PFSK-1 (cell line): Measurements from ENCODE around the gene COL6A5.

ENCODE experiments used
- FOXP2 ChIP-seq: optimal IDR thresholded peaks from 2 replicates; pipeline ENCODE3; 2011; ENCODE audit warnings: borderline replicate concordance, control low read depth, inconsistent platforms; ENCODE audit not compliant: insufficient read depth; ENCODE audit errors: extremely low read length, extremely low read depth
- POLR2AphosphoS5 ChIP-seq: IDR thresholded peaks from 2 replicates; pipeline ENCODE4 v1.6.1; 2012; ENCODE audit warnings: low read depth, mild to moderate bottlenecking, control low read depth, low read length, moderate library complexity
- SIN3A ChIP-seq: IDR thresholded peaks from 2 replicates; pipeline ENCODE4 v1.6.1; 2012; ENCODE audit warnings: mild to moderate bottlenecking, low read length, moderate library complexity, borderline replicate concordance; ENCODE audit not compliant: insufficient read depth
- TAF1 ChIP-seq: IDR thresholded peaks from 2 replicates; pipeline ENCODE4 v1.6.1; 2012; ENCODE audit warnings: low read length, control low read depth, borderline replicate concordance; ENCODE audit not compliant: insufficient read depth
- TF ChIP-seq, protein P1 (sequence below), 2 experiments: IDR thresholded peaks; 2 replicates each; pipeline versions ENCODE4 v1.6.1 to v1.8.0; 2011 to 2012; ENCODE audit warnings: low read depth in 2 of 2, low read length in 2 of 2, control low read depth in 1 of 2, inconsistent platforms in 1 of 2, mild to moderate bottlenecking in 1 of 2, moderate library complexity in 1 of 2; ENCODE audit not compliant: insufficient read depth in 1 of 2

The COL6A5 gene

DNA sequence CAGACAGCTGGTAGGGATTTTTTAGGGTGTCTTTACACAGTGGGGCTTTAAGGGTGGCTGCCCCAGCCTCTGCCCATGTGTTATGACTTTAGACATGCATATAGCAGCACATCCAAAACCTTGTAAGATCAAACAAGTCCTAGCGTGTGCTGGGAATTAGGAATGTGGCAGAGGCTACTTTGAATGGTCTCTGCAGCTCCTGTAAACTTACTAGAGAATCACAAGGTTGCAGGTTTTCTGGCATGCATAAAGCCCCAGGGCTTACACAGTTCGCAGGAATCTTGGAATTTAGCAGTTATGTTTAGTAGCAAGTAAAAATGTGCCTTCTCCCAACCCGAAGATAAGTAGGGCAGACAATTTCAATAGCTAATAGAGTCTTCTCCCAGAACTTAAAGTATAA lies 124.7 kb downstream of the COL6A5 start:
- no peak for TF ChIP-seq POLR2AphosphoS5
- no peak for TF ChIP-seq TAF1
- no peak for TF ChIP-seq SIN3A
- TF ChIP-seq, protein P1, sequence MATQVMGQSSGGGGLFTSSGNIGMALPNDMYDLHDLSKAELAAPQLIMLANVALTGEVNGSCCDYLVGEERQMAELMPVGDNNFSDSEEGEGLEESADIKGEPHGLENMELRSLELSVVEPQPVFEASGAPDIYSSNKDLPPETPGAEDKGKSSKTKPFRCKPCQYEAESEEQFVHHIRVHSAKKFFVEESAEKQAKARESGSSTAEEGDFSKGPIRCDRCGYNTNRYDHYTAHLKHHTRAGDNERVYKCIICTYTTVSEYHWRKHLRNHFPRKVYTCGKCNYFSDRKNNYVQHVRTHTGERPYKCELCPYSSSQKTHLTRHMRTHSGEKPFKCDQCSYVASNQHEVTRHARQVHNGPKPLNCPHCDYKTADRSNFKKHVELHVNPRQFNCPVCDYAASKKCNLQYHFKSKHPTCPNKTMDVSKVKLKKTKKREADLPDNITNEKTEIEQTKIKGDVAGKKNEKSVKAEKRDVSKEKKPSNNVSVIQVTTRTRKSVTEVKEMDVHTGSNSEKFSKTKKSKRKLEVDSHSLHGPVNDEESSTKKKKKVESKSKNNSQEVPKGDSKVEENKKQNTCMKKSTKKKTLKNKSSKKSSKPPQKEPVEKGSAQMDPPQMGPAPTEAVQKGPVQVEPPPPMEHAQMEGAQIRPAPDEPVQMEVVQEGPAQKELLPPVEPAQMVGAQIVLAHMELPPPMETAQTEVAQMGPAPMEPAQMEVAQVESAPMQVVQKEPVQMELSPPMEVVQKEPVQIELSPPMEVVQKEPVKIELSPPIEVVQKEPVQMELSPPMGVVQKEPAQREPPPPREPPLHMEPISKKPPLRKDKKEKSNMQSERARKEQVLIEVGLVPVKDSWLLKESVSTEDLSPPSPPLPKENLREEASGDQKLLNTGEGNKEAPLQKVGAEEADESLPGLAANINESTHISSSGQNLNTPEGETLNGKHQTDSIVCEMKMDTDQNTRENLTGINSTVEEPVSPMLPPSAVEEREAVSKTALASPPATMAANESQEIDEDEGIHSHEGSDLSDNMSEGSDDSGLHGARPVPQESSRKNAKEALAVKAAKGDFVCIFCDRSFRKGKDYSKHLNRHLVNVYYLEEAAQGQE (IDR thresholded peaks at IDR 0.05; ENCODE audit: insufficient read depth in 1 of 2, low read depth in 2 of 2, low read length in 2 of 2), result no peak
- TF ChIP-seq FOXP2, result no peak

DNA sequence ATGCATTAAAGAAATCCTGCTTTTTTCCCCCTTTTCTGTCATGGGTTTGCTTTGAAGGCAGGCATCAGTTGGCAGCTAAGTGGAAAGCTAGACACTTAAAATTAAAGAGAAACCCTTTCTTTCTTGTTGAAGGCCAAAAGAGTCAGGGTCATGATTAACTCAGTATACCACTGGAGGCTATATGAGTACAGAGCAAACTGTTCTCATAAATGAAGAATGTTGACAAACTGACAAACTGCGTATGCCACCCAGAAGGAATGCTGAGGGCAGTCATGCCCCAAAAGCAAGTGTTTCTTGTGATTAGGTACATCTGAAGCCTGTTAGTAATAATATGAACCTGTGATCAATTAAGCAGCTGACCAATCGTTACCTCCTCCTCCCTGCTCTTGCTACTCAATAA lies 127.9 kb downstream of the COL6A5 start:
- TF ChIP-seq SIN3A, result no peak
- TF ChIP-seq, protein P1 (IDR thresholded peaks at IDR 0.05; ENCODE audit: insufficient read depth in 1 of 2, low read depth in 2 of 2, low read length in 2 of 2), result no peak
- no peak for TF ChIP-seq TAF1
- TF ChIP-seq FOXP2, result no peak
- TF ChIP-seq POLR2AphosphoS5, result no peak

DNA sequence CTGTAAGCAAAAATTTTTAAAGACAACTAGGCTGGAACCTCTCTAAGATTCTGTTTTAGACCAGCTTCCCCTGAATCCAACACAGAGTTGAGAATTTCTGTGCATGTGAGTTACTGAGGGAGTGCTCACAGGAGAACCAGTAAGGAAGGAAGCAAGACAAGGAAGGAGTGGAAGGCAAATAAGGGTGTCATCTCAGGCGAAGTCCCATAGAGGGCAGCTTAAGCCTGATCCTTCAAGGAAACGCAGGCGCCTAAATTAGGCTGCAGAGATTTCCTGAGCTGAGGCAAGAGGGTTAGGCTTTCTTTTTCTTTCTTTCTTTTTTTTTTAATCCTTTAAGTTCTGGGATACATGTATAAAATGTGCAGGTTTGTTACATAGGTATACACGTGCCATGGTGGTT lies 135.3 kb downstream of the COL6A5 start:
- TF ChIP-seq FOXP2 (no peak), SIN3A (no peak), TAF1 (no peak), POLR2AphosphoS5 (no peak)
- TF ChIP-seq, protein P1 (IDR thresholded peaks at IDR 0.05; ENCODE audit: insufficient read depth in 1 of 2, low read depth in 2 of 2, low read length in 2 of 2), result no peak

DNA sequence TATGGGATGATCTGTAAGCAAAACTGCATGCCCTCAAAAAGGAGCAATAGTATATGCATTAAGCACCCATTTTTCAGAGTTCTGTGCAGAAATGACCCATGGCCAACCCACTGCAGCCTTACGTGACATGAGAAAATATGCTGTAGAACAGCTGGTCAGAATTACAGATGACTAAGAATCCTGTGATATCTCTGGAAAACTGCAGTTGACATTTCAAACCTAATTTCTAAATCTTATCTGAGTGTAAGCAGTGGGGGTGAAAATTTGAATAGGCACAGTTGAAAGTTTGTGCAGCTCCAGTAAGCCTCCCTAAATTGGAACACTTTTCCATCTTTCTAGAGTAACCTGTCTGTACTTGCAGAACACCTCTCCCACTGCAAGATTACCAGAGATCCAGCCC lies 142.8 kb downstream of the COL6A5 start:
- TF ChIP-seq POLR2AphosphoS5, result no peak

DNA sequence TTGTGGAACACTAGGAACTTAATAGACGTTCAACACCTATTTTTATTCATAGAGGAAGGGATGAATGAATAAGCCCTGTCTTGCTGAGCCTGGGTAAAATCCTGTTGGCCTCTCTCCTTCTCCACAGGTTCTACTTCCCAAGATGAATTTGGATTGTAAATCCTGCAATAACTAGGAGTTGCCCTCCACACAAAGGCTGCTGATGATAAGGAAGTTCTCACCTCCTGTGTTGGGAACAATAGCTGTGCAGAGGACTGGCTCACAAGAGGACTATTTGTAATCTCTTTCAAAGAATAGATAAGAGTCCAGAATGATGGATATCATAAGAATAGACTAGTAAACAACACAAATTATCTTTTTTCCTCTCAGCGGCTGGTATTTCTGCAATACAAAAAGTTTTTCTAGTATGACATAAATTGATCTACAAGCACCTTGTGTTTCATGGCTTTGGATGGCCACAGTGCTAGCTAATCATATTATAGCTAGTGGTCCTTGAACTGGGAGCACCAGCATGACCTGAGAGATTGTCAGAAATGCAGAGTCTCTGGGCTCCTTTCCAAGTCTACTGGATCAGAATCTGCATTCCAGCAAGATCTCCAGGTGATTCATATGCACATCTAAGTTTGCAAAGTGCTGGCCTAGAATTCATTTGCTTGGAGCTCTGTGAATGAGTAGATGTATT lies 143.4 kb downstream of the COL6A5 start:
- TF ChIP-seq FOXP2, result no peak
- TF ChIP-seq TAF1, result no peak
- TF ChIP-seq, protein P1 (IDR thresholded peaks at IDR 0.05; ENCODE audit: insufficient read depth in 1 of 2, low read depth in 2 of 2, low read length in 2 of 2), result no peak
- TF ChIP-seq SIN3A, result no peak
- TF ChIP-seq POLR2AphosphoS5, result no peak
